ENCODE results near the gene MACROD2. TPM values are rescaled to one million over a fixed set of nuclear protein-coding genes. Genes with fewer than 3 reads are reported as not detected.

Gene MACROD2
- total and polyA plus RNA-seq, 2 of the 4 experiments (the other 2 are of a cell fraction): not detected

GRCh38 chr20:14744723-14745122 is 749.4 kb downstream of the MACROD2 start:
- Histone ChIP-seq H3K36me3 (ENCODE audit: control insufficient read depth, insufficient read depth, low read length) (no peaks in the 10 kb centered on the region), H2AK9ac (replicated peaks; ENCODE audit: low read depth, low read length, poor library complexity) (no peak overlapping the region), H3K9ac (ENCODE audit: low read depth, low read length) (no peak overlapping the region), H3K14ac (replicated peaks; ENCODE audit: low read depth, low read length) (no peak overlapping the region), H2AFZ (replicated peaks; ENCODE audit: low read length, poor library complexity) (no peak overlapping the region), H2BK15ac (ENCODE audit: low read depth, low read length) (no peak overlapping the region), H3K27me3 (ENCODE audit: control insufficient read depth, insufficient read depth, low read length) (no peaks in the 10 kb centered on the region), H4K5ac (ENCODE audit: low read depth, low read length) (no peak overlapping the region), H3K4me1 (ENCODE audit: control insufficient read depth, insufficient read depth, low read length) (no peaks in the 10 kb centered on the region), H3K79me1 (ENCODE audit: low read depth in 1 of 2, low read length in 2 of 2) (no peaks in the 10 kb centered on the region), H3K18ac (ENCODE audit: low read depth, low read length) (no peak overlapping the region), H3K23ac (ENCODE audit: low read depth, low read length) (no peak overlapping the region), H3K27ac (ENCODE audit: insufficient read depth, low read length) (no peak overlapping the region), H2BK5ac (ENCODE audit: low read depth, low read length, poor library complexity, severe bottlenecking) (no peak overlapping the region), H3K9me1 (ENCODE audit: insufficient read depth, low read length) (no peaks in the 10 kb centered on the region), H3K4me3 (ENCODE audit: insufficient read depth, low read depth, low read length) (no peak overlapping the region), H4K91ac (ENCODE audit: insufficient read depth, low read depth, low read length) (no peak overlapping the region), H3K4me2 (ENCODE audit: low read depth, low read length) (no peak overlapping the region), H3K4ac (ENCODE audit: low read depth, low read length) (no peak overlapping the region), H4K8ac (ENCODE audit: low read depth in 2 of 2, low read length in 2 of 2) (no peak overlapping the region), H2BK20ac (ENCODE audit: low read depth, low read length) (no peak overlapping the region), H3K56ac (ENCODE audit: extremely low read depth, insufficient read depth, low read length) (no peak overlapping the region), H3K9me3 (ENCODE audit: control insufficient read depth, insufficient read depth, low read length) (no peaks in the 10 kb centered on the region), H2BK120ac (ENCODE audit: low read depth, low read length) (no peak overlapping the region), H4K20me1 (ENCODE audit: insufficient read depth, low read length) (no peaks in the 10 kb centered on the region), H2AK5ac (ENCODE audit: low read depth, low read length) (no peak overlapping the region)
- no peak for DNase-seq
- TF ChIP-seq ELK1 (IDR thresholded peaks at IDR 0.05; ENCODE audit: borderline replicate concordance, low read depth, low read length) (no peak), SMC3 (IDR thresholded peaks at IDR 0.05; ENCODE audit: low read depth, low read length) (no peak), POLR2A (IDR thresholded peaks at IDR 0.05; ENCODE audit: low read depth, low read length) (no peak), CEBPB (IDR thresholded peaks at IDR 0.05; ENCODE audit: low read depth, low read length) (no peak), NFE2L2 (IDR thresholded peaks at IDR 0.05; ENCODE audit: low read depth, low read length) (no peak)
- dilution Hi-C loops (cut with HindIII; ENCODE audit: low sequenced_read_pairs, unreplicated experiment) (no loop called here), intact Hi-C loops (cut with micrococcal nuclease) (no loop called here), in situ Hi-C loops (cut with MboI; ENCODE audit: low sequenced_read_pairs) (no loop called here)
- no TSS peak for BruUV-seq (replicated peaks)
- ChIA-PET POLR2A (ENCODE audit: unreplicated experiment) (no interaction called here), CTCF (no interaction called here)
- no CpG with 5 or more reads among the region's 3 CpGs for WGBS, 2 experiments (ENCODE audit: extremely low coverage in 2 of 2, insufficient read length in 1 of 2)
- ATAC-seq (ENCODE audit: low read depth): no peak

All from IMR-90 (cell line).